T-cell (primary cell): ENCODE data around the gene TRH. TPM values are rescaled to one million over a fixed set of nuclear protein-coding genes. Genes with fewer than 3 reads are reported as not detected.

Experiments
- total RNA-seq, 35 experiments: library from RNA in 6 of 35; stranded (reverse) in 6 of 35; fragments of 120-200 nt in 1 of 35; gene quantifications; one replicate each; pipeline versions ENCODE4 v1.2.1 to v1.2.4 and lab custom pipeline; 2013 to 2026

The TRH gene
- total RNA-seq, 5 donors from 2014 or later (not counting 1 experiment from before 2014, with no cell fraction given): not detected

Other genes with a start within 250 kb of the TRH start
- gene TMCC1, start 81.0 kb upstream of the TRH start, total RNA-seq: 10 to 100 TPM; 31.8 to 37.1 (median 32.2) TPM
- 1 to 10 TPM in 3 of 5 donors, under 1 TPM in 2; 0.66 to 3.0 (median 1.5) TPM for gene ALG1L2, start 107.1 kb downstream of the TRH start, total RNA-seq